ENCODE results near the gene LRRC23.

GRCh38 chr12:6914246-6914946, 9.8 kb downstream of the LRRC23 start, which contains the start of gene ENO2:
- no peak for TF ChIP-seq CTCF (IDR thresholded peaks at IDR 0.05)
- no peak for TF ChIP-seq POLR2AphosphoS5 (IDR thresholded peaks at IDR 0.05)

Measured in breast epithelium (tissue), 3 donors.